ENCODE measurements around the gene TATDN3.
A peak's percentile ranks its signal among the peaks of the same experiment; 100 is the strongest.
"Not testable (repeated sequence)": the region's sequence is repeated elsewhere in the genome, so short reads cannot be mapped to it uniquely, and the experiment has no call there.

TATDN3 gene

DNA sequence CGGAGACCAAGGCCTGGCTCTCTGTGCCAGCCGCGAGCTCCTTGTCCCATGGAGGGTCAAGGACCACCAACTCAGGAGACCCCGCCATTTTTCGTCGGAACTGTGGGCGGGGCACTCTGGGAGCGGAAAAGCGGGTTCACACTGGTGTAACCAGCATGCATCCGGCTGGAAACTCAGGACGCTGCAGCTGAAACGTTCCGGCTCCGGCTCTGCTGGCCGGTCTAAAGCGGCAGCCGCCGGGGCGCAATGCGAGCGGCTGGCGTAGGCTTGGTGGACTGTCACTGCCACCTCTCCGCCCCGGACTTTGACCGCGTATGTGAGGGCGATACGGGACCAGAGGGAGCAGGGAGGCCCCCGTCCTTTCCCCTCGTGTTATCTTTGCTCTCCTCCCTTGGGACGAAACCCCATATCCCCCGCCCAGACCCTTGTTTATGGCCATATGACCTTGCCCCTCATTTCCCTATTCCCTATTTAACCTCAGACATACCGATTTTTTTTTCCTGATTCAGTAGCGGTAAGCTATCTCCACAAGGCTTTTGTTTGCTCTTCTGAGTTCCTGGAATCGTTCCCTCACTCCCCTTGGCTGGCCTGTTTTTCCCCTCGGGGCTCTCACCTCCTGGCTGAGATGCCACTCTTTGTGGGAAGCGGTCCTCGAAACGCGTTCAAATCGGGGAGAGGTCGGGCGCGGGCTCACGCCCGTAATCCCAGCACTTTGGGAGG lies at the start of gene TATDN3, which contains the start of gene NSL1:
TATDN3 (plus strand) TSS at position 219 of the 720 bp plus-strand sequence; CDS start at position 247, 28 bp downstream.
NSL1 (minus strand) TSS at position 102 of the 720 bp plus-strand sequence; CDS start at position 88, 14 bp downstream.
- peak; percentile 78 for DNase-seq

DNA sequence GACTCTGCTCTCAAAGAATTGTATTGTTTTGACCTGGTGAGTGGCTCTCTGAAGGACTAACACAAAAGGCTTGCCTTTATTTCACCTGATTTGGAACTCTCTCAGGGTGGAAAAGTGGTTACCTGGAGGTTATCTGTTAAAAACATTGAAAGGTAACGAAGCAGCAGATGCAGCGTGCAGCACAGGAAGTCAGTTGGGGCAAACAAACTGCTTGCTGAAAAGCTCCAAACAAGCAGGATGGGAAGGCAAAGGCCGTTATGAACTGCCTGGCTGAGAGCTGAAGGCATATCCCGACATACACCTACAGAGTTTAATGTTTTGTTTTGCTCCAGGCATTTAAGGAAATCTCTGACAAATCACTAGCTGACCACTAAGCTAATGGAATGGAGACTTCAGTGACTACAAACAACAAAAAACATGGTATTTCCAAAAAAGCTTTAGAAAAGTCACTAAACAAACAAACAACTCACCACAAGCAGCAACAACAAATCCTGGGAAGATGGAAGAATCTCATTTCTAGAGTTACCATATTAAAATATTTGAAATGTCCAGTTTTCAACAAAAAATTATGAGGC lies 47.7 kb upstream of the TATDN3 start:
- DNase-seq = no peak

- DNase-seq = no peak
These were observed 46.4 kb upstream of the TATDN3 start for GRCh38 chr1:212745303-212745702.

- no peak for DNase-seq
These were observed 45.1 kb upstream of the TATDN3 start for GRCh38 chr1:212746546-212746945.

- DNase-seq = peak; percentile 27
These were observed 41.7 kb upstream of the TATDN3 start for GRCh38 chr1:212749821-212750535.

GRCh38 chr1:212752252-212752933 lies 39.3 kb upstream of the TATDN3 start:
- DNase-seq = no peak

DNA sequence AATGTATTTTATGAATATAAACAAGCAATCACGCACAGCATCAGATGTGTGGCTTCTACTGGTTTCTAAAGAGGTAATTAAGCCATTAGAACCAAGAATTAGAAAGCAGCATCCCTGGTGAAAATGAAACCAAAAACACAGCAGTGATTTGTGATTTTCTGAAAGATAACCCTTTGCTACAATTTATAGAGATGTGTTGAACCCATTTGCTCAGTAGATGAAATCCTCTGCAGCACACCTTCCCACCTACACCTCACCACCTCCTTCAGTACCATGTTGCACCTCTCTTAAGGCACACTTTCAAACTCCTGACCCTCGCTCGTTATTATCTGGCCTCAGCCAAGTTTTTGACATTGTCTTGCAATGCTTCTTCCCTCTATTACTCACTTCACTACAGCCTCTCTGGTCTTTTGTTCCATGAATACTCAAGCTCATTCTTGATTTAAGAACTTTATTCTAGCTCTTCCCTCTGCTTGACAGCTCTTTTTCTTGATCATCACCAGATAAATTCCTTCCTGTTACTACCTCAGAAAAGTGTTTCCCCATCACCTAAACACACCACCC lies 38.7 kb upstream of the TATDN3 start:
- no peak for DNase-seq

- DNase-seq = no peak
These were observed 37.9 kb upstream of the TATDN3 start for GRCh38 chr1:212753749-212754148.

DNA sequence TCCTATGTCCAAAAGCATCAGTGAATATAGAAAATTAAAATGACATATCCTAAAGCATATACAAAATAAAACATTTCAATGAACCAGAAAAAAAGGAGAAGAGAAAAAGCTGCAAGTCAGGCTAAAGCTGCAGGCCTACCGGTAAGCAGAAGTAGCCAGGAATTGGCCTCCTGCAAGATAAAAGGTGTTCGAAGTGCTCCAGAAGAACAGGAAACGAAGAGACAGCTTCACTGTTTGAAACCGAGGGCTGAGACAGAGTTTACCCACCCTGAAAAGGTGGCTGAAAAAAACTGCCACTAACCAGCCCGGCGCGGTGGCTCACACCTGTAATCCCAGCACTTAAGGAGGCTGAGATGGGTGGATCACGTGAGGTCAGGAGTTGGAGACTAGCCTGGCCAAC lies 37.5 kb upstream of the TATDN3 start:
- no peak for DNase-seq

DNA sequence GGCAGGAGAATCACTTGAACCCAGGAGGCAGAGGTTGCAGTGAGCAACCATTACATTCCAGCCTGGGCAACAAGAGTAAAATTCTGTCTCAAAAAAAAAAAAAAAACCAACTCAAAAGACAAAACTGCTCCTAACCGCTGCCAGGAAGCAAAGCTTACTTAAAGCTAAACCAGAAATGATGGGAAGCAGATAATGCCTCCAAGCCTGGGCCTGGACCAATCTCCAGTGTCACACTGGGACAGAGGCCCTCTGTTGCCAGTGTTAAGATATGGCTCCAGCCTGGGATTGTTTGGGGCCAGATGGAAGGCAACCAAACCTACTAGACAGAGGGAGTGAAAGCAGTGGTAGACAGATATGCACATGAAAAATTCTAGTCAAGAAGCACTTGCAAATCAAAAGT lies 37.0 kb upstream of the TATDN3 start:
- DNase-seq = no peak

GRCh38 chr1:212759683-212760082 lies 32.0 kb upstream of the TATDN3 start:
- no peak for DNase-seq

DNA sequence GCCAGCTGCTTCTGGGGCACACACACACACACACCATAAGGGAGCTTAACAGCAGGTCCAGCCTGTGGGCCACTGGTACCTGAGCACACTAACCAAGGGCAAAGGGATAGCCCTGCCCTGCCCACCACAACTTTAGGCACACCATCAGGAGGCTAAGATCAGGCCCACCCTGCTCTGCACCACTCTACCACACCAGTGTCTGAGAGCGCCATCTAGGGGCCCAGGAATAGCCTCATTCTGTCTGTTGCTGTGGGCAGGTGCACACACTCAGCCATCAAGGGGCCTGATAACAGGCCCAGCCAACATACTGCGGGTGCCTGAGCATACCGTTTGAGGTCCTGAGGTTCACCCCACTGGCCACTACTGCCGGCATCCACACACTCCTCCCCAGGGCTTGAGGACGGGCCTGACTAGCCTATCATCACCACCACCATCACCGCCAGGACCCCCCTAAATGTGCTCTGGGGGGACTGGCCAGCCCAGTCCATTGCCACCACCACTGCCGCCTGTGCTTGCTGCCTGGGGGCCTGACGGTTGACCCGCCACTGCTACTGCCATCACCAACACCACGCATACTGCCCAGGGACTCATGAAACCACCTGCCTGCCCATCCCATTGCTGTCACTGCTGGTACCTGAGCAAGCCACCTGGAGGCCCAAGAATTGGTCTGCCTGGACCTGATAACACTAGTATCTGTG lies 31.4 kb upstream of the TATDN3 start:
- DNase-seq = no peak

GRCh38 chr1:212762234-212762633 lies 29.5 kb upstream of the TATDN3 start:
- no peak for DNase-seq

- no peak for DNase-seq
These were observed 28.9 kb upstream of the TATDN3 start for GRCh38 chr1:212762839-212763238.

GRCh38 chr1:212764718-212765281 lies 26.9 kb upstream of the TATDN3 start:
- not testable (repeated sequence) for DNase-seq

- DNase-seq = not testable (repeated sequence)
These were observed 24.9 kb upstream of the TATDN3 start for GRCh38 chr1:212766825-212767224.

- no peak for DNase-seq
These were observed 22.1 kb upstream of the TATDN3 start for GRCh38 chr1:212769459-212770167.

DNA sequence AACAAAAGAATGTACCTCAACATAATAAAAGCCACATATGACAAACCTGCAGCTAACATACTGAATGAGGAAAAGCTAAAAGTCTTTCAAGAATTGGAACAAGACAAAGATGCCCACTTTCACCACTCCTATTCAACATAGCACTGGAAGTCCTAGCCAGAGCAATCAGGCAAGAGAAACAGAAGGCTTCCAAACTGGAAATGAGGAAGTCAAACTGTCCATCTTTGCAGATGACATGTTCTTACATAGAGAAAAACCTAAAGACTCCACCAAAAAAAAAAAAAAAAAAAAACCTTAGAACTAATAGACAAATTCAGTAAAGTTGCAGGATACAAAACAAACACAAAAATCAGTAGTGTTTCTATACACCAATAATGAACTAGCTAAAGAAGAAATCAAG lies 20.4 kb upstream of the TATDN3 start:
- DNase-seq = no peak

DNA sequence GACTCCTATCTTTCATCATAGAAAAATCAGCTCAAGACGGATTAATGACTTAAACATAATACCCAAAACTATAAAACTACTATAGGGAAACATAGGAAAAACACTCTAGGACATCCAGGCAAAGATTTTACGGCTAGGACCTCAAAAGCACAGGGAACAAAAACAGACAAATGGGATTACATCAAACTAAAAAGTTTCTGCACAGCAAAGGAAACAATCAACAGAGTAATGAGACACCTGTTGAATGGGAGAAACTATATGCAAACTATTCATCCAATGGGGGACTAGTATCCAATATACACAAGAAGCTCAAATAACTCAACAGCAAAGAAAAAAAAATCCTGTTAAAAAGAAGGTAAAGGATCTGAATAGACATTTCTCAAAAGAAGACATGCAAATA lies 18.7 kb upstream of the TATDN3 start:
- DNase-seq = no peak

DNA sequence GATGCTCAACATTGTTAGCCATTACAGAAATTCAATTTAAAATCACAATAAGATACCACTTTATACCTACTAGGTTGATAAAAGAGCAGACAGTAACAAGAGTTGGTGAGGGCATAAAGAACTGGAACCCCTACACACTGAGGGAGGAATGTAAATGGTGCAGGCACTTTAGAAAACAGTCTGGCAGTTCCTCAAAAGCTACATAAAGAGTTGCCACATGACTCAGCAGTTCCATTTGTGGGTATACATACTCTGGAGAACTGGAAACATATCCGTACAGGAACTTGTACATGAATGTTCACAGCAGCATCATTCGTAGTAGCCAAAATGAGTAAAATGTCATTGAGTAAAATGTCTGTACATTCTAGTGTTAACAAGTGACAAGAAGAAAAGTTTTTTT lies 17.1 kb upstream of the TATDN3 start:
- no peak for DNase-seq

GRCh38 chr1:212775241-212775640 lies 16.5 kb upstream of the TATDN3 start:
- DNase-seq = no peak

All from NCI-H510A (cell line).